A673 (cell line): ENCODE measurements around the gene EFCAB6. TPM values are rescaled to one million over a fixed set of nuclear protein-coding genes. Genes with fewer than 3 reads are reported as not detected.

Experiments used
- Bru-seq: library from RNA; stranded (reverse); fragments of 400-500 nt; gene quantifications from one replicate; lab custom pipeline; 2021; lab: Mats Ljungman, UMichigan
- BruChase-seq, 2 experiments: library from RNA; stranded (reverse); fragments of 400-500 nt; gene quantifications; one replicate each; lab custom pipeline; 2021; lab: Mats Ljungman, UMichigan
- BruUV-seq: library from RNA; stranded (reverse); fragments of 400-500 nt; replicated peaks from 2 replicates; lab custom pipeline; 2021; lab: Mats Ljungman, UMichigan
- CTCF ChIA-PET: fragments of 300-600 bp; sonication (Branson Sonifier 250); formaldehyde crosslinking; loops from one replicate; lab custom pipeline; 2022; ENCODE audit warnings: antibody characterized with exemption; lab: Charles Lee
- POLR2A ChIA-PET: fragments of 300-600 bp; sonication (Branson Sonifier 250); formaldehyde crosslinking; loops from one replicate; lab custom pipeline; 2022; ENCODE audit warnings: antibody characterized with exemption; ENCODE audit not compliant: low non-redundant PET; lab: Charles Lee
- DNase-seq: peaks from one replicate; pipeline ENCODE4 v3.0.0-alpha.2; 2015; ENCODE audit warnings: low spot score
- H3K27ac ChIP-seq: fragments of 200-600 bp; sonication (generic); 2 replicates; pipeline ENCODE4 v1.5.1; 2016; ENCODE audit warnings: mixed run types, low read depth, mild to moderate bottlenecking, mixed read lengths, antibody characterized with exemption, low read length; ENCODE audit not compliant: poor library complexity, severe bottlenecking
- H3K27me3 ChIP-seq: fragments of 200-600 bp; sonication (generic); replicated peaks from 2 replicates; pipeline ENCODE4 v1.6.1; 2017; ENCODE audit warnings: mixed run types, low read depth, mild to moderate bottlenecking, mixed read lengths, antibody characterized with exemption, low read length; ENCODE audit not compliant: insufficient read depth, poor library complexity
- H3K36me3 ChIP-seq: fragments of 200-600 bp; sonication (generic); 2 replicates; pipeline ENCODE4 v1.6.1; 2016; ENCODE audit warnings: mixed run types, mild to moderate bottlenecking, mixed read lengths, antibody characterized with exemption, low read length; ENCODE audit not compliant: insufficient read depth, poor library complexity, severe bottlenecking
- H3K4me1 ChIP-seq: fragments of 200-600 bp; sonication (generic); 2 replicates; pipeline ENCODE4 v1.6.1; 2017; ENCODE audit warnings: mixed run types, mild to moderate bottlenecking, mixed read lengths, antibody characterized with exemption, low read length; ENCODE audit not compliant: insufficient read depth, poor library complexity, severe bottlenecking
- H3K4me3 ChIP-seq: fragments of 200-600 bp; sonication (generic); 2 replicates; pipeline ENCODE4 v1.5.1; 2016; ENCODE audit warnings: low read depth, mixed run types, mild to moderate bottlenecking, mixed read lengths, low read length; ENCODE audit not compliant: poor library complexity, severe bottlenecking
- H3K9me3 ChIP-seq: fragments of 200-600 bp; sonication (generic); 2 replicates; pipeline ENCODE4 v1.6.1; 2016; ENCODE audit warnings: mixed run types, low read depth, mild to moderate bottlenecking, mixed read lengths, antibody characterized with exemption, low read length; ENCODE audit not compliant: poor library complexity, severe bottlenecking
- CTCF ChIP-seq: fragments of 300-800, 200-600 bp; sonication (generic); conservative IDR thresholded peaks from 2 replicates; pipeline ENCODE4 v1.5.1; 2017; ENCODE audit warnings: low read depth, mild to moderate bottlenecking, antibody characterized with exemption, low read length, moderate library complexity, mixed read lengths
- EZH2 ChIP-seq: fragments of 200-600 bp; sonication (generic); IDR thresholded peaks from 2 replicates; pipeline ENCODE4 v1.6.1; 2017; ENCODE audit warnings: borderline replicate concordance, low read depth, mild to moderate bottlenecking, mixed read lengths, antibody characterized with exemption, low read length; ENCODE audit not compliant: poor library complexity, severe bottlenecking
- intact Hi-C: fragments of 100-400 bp; cut with micrococcal nuclease; formaldehyde crosslinking; loops from one replicate; pipeline ENCODE4 v1.10.0; 2022; ENCODE audit not compliant: unreplicated experiment
- long read RNA-seq: library from polyadenylated mRNA; stranded (forward); transcript quantifications from one replicate; pipeline ENCODE4 v2.0.0, GENCODE V29; 2022
- total RNA-seq: library from RNA; stranded (reverse); gene quantifications from 2 replicates; pipeline ENCODE4 v1.2.3, GENCODE V29; 2021

The EFCAB6 gene
- total RNA-seq (0.41 and 0.59 TPM in 2 replicates), Bru-seq, nascent RNA (percentile 25 among the genes with signal in this experiment), BruChase-seq, experiment 1, labeled RNA remaining after a 2-hour chase (percentile 26 among the genes with signal in this experiment), BruChase-seq, experiment 2, labeled RNA remaining after a 6-hour chase (percentile 18 among the genes with signal in this experiment)
- long read RNA-seq: 0 reads

GRCh38 chr22:43812149-43812842 lies at the start of gene EFCAB6:
EFCAB6 (minus strand) TSS chr22:43812305; CDS start chr22:43782318, 29,987 bp downstream.
- H3K9me3 ChIP-seq: no peaks in the 10 kb centered on the region
- H3K27me3 ChIP-seq: no peaks in the 10 kb centered on the region
- intact Hi-C loops: no loop called here
- CTCF ChIA-PET: no interaction called here
- H3K27ac ChIP-seq: peak within 1 kb of the TSS; percentile 79
- BruUV-seq: TSS peak; percentile 77
- TF ChIP-seq CTCF (no peak), EZH2 (no peak)
- H3K4me1 ChIP-seq: peaks cover 7% of the 10 kb centered on the region
- POLR2A ChIA-PET: no interaction called here
- H3K4me3 ChIP-seq: peak within 1 kb of the TSS; percentile 57
- no peaks in the 10 kb centered on the region for H3K36me3 ChIP-seq
- peak; percentile 95 for DNase-seq

DNA sequence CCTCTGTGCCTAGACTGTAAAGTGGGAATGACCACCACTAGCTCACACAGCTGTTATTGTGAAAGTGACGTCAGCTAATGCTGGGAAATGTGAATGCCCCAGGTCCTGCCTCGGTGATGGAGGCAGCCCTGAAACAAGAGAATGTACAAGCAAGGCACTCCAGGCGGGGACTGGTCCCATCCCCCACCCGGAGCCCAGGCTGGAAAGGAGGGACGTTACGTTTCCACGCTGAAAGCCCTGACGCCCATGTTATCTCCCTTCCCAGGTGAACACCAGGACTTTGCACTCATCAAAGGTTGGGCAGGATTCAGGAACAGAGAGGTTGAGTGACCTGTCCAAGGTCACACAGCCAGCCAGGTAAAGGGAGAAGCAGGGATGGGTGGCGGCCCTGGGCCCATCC lies 49.4 kb upstream of the EFCAB6 start:
- POLR2A ChIA-PET: no interaction called here
- Histone ChIP-seq H3K9me3 (no peaks in the 10 kb centered on the region), H3K36me3 (no peaks in the 10 kb centered on the region), H3K27ac (no peak overlapping the region), H3K4me1 (no peaks in the 10 kb centered on the region), H3K27me3 (peaks cover 58% of the 10 kb centered on the region), H3K4me3 (no peak overlapping the region)
- no peak for TF ChIP-seq CTCF
- no peak for TF ChIP-seq EZH2
- CTCF ChIA-PET: no interaction called here
- intact Hi-C loops: no loop called here
- no peak for DNase-seq
- BruUV-seq: no TSS peak

- CTCF ChIA-PET: no interaction called here
- DNase-seq: no peak
- POLR2A ChIA-PET: no interaction called here
- H3K4me3 ChIP-seq: no peak overlapping the region
- H3K9me3 ChIP-seq: no peaks in the 10 kb centered on the region
- no peaks in the 10 kb centered on the region for H3K4me1 ChIP-seq
- H3K36me3 ChIP-seq: no peaks in the 10 kb centered on the region
- H3K27me3 ChIP-seq: peaks cover 57% of the 10 kb centered on the region
- intact Hi-C loops: no loop called here
- H3K27ac ChIP-seq: no peak overlapping the region
- TF ChIP-seq EZH2 (no peak), CTCF (no peak)
- no TSS peak for BruUV-seq
Observed at GRCh38 chr22:43860831-43861230, 48.7 kb upstream of the EFCAB6 start.
